ENCODE data around the gene PRCP.
A peak's percentile ranks its signal among the peaks of the same experiment; 100 is the strongest.

DNA sequence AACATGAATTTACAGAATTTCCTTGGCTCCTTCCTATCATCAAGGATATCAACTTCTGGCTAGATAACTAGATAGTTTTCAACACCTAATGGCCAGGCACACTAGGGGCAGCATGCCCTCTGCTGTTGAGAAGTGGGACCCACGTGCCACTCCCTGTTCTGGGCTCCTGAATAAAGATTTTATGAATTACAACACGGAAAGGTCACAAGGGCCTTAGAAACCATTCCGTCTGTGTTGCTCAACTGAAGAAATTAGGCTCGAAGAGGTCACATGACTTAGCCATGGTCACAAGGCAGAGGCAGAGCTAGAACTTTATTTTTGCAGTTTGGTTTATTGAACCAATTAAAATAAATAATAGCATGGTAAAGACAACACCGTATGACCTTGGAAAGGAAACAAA, 36.0 kb downstream of the PRCP start:
- TF ChIP-seq, protein P1, sequence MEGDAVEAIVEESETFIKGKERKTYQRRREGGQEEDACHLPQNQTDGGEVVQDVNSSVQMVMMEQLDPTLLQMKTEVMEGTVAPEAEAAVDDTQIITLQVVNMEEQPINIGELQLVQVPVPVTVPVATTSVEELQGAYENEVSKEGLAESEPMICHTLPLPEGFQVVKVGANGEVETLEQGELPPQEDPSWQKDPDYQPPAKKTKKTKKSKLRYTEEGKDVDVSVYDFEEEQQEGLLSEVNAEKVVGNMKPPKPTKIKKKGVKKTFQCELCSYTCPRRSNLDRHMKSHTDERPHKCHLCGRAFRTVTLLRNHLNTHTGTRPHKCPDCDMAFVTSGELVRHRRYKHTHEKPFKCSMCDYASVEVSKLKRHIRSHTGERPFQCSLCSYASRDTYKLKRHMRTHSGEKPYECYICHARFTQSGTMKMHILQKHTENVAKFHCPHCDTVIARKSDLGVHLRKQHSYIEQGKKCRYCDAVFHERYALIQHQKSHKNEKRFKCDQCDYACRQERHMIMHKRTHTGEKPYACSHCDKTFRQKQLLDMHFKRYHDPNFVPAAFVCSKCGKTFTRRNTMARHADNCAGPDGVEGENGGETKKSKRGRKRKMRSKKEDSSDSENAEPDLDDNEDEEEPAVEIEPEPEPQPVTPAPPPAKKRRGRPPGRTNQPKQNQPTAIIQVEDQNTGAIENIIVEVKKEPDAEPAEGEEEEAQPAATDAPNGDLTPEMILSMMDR (conservative IDR thresholded peaks at IDR 0.05): peak; percentile 90
- TF ChIP-seq ZFX (IDR thresholded peaks at IDR 0.05): no peak
